ENCODE data around the gene TMC7.
"Not testable (repeated sequence)": the region's sequence is repeated elsewhere in the genome, so short reads cannot be mapped to it uniquely, and the experiment has no call there.

The TMC7 gene

DNA sequence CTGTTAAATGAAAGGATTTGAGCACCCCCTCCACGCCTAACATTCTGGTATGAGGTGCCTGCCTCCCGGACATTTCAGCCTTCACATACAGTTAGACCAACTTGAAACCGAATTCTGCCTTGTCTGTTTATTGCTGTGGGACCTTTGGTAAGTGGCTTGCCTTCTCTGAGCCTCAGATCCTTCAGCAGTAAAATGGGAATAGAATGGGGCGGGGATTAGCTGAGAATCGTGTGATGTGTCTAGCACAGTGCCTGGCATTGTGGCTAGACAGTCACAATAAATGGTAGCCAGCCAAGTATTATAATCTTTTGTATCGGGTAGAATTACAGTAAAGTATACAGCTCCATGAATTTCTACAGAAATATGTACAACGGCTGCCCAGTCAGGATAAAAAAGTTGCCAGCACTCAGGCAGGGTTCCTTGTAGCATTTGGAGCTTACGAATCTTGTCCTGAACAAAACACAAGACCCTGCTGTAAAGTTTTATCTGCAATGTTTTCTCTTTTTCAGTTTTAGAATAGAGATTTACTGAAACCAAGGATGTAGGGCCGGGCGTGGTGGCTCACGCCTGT is 786 bp downstream of the TMC7 start:
- no peak for DNase-seq

- not testable (repeated sequence) for DNase-seq
Measured at GRCh38 chr16:18985256-18985655, 1.5 kb downstream of the TMC7 start.

DNA sequence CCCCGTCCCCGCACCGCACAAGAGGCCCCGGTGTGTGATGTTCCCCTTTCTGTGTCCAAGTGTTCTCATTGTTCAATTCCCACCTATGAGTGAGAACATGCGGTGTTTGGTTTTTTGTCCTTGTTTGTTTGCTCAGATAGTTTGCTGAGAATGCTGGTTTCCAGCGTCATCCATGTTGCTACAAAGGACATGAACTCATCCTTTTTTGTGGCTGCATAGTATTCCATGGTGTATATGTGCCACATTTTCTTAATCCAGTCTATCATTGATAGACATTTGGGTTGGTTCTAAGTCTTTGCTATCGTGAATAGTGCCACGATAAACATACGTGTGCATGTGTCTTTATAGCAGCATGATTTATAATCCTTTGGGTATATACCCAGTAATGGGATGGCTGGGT is 8.0 kb downstream of the TMC7 start:
- DNase-seq, result not testable (repeated sequence)

- DNase-seq, result not testable (repeated sequence)
Measured at GRCh38 chr16:18993531-18993930, 9.8 kb downstream of the TMC7 start.

DNA sequence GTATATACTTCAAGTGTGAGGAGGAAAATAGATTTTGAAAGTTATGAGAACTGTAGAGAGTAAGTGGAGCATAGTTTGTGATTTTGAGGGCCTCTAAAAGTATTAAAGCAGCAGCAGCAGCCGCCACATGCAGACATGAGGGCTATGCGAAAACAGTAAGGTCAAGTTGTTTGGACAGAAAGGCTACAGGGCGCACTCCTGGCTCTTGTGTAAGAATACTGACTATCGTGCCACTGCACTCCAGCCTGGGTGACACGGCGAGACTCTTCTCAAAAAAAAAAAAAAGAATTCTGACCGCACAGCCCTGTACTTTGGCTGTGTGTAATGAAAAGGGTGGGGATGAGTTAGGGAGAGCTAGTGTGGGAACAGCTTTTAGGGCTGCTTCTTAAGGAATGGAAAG is 10.4 kb downstream of the TMC7 start:
- not testable (repeated sequence) for DNase-seq

DNA sequence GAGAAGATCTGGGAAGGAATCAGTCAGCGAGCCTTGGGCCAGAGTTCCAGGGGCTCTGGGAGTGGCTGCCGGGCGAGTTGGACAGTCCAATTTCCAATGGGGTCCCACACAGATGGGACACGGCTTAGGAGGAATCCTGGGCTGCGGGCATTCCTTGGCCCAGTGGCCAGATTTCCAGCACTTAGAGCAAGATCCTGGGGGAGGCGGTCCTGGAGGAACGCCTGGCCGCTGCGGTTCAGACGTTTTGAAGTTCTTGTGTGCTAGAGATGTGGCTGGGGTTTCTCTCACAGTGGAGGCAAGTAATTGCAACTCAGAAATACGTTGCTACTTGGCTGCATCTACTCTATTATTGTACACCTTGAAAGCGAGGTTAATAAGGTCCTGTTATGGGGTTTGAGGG is 11.7 kb downstream of the TMC7 start:
- DNase-seq, result not testable (repeated sequence)

GRCh38 chr16:18996536-18996935 is 12.8 kb downstream of the TMC7 start:
- DNase-seq, result not testable (repeated sequence)

DNA sequence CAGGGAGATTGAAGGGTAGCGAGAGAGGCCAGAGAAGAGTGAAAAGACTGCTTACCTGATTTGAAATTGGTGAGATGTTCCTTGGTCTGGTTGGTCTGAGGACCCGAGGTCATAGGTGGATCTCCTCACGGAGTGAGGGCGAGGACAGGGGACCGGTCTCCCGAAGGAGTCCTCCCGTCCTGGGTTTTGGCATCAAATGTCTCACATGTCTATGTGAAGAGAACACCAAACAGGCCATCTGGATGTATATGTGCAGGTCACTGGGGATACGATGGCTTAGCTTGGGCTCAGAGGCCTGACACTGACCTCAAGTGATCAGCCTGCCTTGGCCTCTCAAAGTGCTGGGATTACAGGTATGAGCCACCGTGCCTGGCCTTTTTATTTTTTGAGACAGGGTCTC is 13.3 kb downstream of the TMC7 start:
- not testable (repeated sequence) for DNase-seq

- DNase-seq, result no peak
Measured at GRCh38 chr16:18999045-18999393, 15.3 kb downstream of the TMC7 start.

DNA sequence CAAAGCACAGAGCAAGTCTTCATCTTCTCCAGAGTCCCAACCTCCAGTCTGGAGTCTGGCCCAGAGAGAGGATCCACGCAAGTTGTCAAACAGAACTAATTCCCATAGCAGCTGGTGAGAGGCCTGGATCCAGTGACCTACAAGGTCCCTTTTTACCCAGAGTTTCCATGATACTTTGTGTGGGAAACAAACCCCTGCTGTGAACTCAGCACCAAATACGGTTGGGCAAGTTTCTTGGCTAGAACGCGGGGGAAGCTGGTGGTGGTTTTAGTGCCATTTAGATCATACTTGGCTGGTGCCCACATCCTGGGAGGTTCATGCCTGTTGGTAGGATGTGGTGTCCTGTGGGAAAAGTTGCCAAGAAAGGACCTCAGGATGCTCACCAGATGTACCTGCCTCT is 18.1 kb downstream of the TMC7 start:
- no peak for DNase-seq

GRCh38 chr16:19003935-19004334 is 20.2 kb downstream of the TMC7 start:
- no peak for DNase-seq

- no peak for DNase-seq
Measured at GRCh38 chr16:19005561-19006445, 22.1 kb downstream of the TMC7 start.

- no peak for DNase-seq
Measured at GRCh38 chr16:19006446-19007315, 22.9 kb downstream of the TMC7 start.

- no peak for DNase-seq
Measured at GRCh38 chr16:19008245-19009169, 24.8 kb downstream of the TMC7 start.

DNA sequence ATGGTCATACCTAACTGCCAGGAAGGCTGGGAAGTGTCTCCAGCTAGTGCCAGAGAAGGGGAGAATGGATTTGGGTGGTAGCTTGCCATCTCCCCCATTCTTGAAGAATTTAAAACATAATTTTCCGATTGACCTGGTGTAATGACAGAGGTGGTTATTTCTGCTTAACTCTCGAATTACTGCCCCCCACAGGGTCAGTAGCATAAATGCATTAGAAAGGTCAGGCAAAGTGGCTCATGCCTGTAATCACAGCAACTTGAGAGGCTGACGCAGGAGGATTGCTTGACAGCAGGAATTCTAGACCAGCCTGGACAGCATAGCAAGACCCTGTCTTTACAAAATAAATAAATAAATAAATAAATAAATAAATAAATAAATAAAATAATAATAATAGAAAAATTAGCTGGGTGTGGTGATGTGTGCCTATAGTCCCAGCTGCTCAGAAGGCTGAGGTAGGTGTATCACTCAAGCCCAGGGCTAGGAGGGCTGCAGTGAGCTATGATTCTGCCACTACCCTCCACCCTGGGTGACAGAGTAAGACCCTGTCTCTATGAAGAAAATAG is 27.5 kb downstream of the TMC7 start:
- no peak for DNase-seq

- DNase-seq, result no peak
Measured at GRCh38 chr16:19014461-19014860, 30.7 kb downstream of the TMC7 start.

DNA sequence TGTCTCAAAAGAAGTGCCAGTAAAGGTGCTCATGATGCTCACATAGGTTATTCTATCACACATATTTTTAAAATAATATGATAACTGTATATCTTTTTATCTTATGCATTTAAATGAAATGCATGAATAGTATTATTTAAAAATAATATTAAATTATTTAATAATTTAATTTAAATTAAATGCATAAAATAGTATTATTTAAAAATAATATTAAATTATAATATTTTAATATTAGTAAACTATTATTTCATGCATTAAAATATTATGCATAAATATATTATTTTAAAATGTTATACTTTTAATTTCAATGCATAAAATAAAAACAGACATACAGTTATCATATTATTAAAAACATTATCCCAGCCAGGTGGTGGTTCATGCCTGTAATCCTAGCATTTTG is 33.4 kb downstream of the TMC7 start:
- no peak for DNase-seq

DNA sequence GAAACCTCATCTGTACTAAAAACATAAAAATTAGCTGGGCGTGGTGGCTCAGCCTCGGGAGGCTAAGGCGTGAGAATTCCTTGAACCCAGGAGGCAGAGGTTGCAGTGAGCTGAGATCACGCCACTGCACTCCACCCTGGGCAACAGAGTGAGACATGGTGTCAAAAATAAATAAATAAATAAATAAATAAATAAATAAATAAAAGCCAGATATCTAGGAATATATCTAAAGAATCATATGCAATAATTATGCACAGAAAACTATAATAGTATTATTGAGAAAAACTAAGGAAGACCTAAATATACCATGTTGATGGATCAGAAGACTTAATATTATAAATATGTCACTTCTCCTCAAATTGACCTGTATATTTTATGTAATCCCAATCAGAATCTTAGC is 37.0 kb downstream of the TMC7 start:
- no peak for DNase-seq

DNA sequence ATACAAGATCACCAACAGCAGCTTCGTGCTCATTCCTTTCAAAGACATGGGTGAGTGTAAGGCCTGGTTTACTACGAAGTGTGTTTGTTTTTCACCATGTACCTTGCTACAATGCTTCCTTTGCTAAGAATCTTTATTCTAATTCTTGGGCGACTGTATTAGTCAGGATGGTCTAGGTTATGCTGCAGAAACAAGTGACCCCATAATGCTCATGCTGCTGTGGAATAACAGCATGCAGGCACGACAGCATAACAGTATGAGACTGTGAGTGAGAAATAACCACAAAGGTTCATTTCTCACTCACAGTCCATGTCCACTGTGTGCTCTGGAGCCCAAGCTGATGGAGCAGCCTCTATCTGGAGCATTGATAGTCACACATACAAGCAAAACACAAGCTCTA is 38.0 kb downstream of the TMC7 start:
- no peak for DNase-seq

DNA sequence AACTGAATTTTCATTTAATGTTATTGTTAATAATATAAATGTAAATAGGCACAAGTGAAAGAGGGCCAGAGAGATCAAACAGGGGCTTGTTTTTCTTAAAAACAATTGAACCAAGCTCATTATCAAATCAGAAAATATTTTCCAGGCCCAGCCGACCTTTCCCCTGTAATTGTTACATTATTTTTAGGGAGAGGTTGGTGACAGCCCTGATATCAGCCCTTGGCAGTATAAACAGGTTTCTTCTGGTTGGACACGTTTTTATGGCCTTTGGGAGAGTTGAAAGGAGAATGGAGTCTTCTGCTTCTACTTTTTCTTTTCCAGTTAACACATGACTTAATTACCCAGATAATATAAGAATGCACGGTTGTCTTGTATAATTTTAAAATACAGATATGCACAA is 43.7 kb downstream of the TMC7 start:
- DNase-seq, result no peak

DNA sequence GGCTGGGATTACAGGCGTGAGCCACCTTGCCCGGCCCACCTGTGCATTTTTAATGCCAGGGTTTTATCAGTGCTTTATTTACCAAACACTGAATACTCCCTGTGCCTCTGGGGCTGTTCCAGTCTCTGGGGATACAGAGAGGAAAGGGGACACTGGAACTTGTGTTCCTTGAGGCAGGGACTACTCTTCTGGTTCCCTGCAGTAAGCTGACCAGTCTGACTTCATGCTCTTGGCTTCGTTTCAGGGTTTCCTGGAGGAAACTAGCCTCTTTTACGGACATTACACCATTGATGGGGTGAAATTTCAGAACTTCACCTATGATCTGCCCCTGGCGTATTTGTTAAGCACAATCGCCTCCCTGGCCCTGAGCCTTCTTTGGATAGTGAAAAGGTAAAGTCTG is 46.2 kb downstream of the TMC7 start:
- DNase-seq, result no peak

GRCh38 chr16:19031738-19032137 is 48.0 kb downstream of the TMC7 start:
- no peak for DNase-seq
